ENCODE results near the gene PDE2A.

PDE2A gene

GRCh38 chr11:72704783-72705265 is 30.6 kb upstream of the PDE2A start:
- FAIRE-seq (no peak), DNase-seq (ENCODE audit: low spot score) (no peak)

GRCh38 chr11:72704028-72704782 is 30.0 kb upstream of the PDE2A start:
- FAIRE-seq (no peak), DNase-seq (ENCODE audit: low spot score) (no peak)

- FAIRE-seq (no peak), DNase-seq (ENCODE audit: low spot score) (no peak)
These were observed 29.2 kb upstream of the PDE2A start for GRCh38 chr11:72703267-72704008.

GRCh38 chr11:72702577-72703241 is 28.5 kb upstream of the PDE2A start:
- no peak for FAIRE-seq
- no peak for DNase-seq (ENCODE audit: low spot score)

- no peak for DNase-seq (ENCODE audit: low spot score)
- FAIRE-seq, result no peak
These were observed 27.9 kb upstream of the PDE2A start for GRCh38 chr11:72702096-72702495.

- no peak for FAIRE-seq
- DNase-seq (ENCODE audit: low spot score), result no peak
These were observed 27.2 kb upstream of the PDE2A start for GRCh38 chr11:72701466-72701865.

GRCh38 chr11:72700146-72700545 is 25.9 kb upstream of the PDE2A start:
- DNase-seq (ENCODE audit: low spot score) (peak; percentile 37), FAIRE-seq (no peak)

- no peak for FAIRE-seq
- no peak for DNase-seq (ENCODE audit: low spot score)
These were observed 23.6 kb upstream of the PDE2A start for GRCh38 chr11:72697814-72698213.

GRCh38 chr11:72696866-72697700 is 22.9 kb upstream of the PDE2A start:
- DNase-seq (ENCODE audit: low spot score), result no peak
- FAIRE-seq, result no peak

- no peak for DNase-seq (ENCODE audit: low spot score)
- no peak for FAIRE-seq
These were observed 21.1 kb upstream of the PDE2A start for GRCh38 chr11:72695354-72695753.

- DNase-seq (ENCODE audit: low spot score), result no peak
- peak; percentile 63 for FAIRE-seq
These were observed 19.2 kb upstream of the PDE2A start for GRCh38 chr11:72693271-72693968.

GRCh38 chr11:72692498-72693237 is 18.4 kb upstream of the PDE2A start:
- DNase-seq (ENCODE audit: low spot score), result no peak

GRCh38 chr11:72690166-72690565 is 15.9 kb upstream of the PDE2A start:
- no peak for FAIRE-seq
- DNase-seq (ENCODE audit: low spot score), result no peak

More at GRCh38 chr11:72692498-72693237, 18.4 kb upstream of the PDE2A start:
- FAIRE-seq, result no peak

- no peak for FAIRE-seq
- DNase-seq (ENCODE audit: low spot score), result no peak
These were observed 14.7 kb upstream of the PDE2A start for GRCh38 chr11:72688929-72689328.

GRCh38 chr11:72688486-72688885 is 14.3 kb upstream of the PDE2A start:
- FAIRE-seq (no peak), DNase-seq (ENCODE audit: low spot score) (no peak)

GRCh38 chr11:72687326-72687725 is 13.1 kb upstream of the PDE2A start:
- FAIRE-seq (peak; percentile 27), DNase-seq (ENCODE audit: low spot score) (no peak)

GRCh38 chr11:72686639-72687220 is 12.5 kb upstream of the PDE2A start:
- no peak for FAIRE-seq
- DNase-seq (ENCODE audit: low spot score), result no peak

GRCh38 chr11:72685560-72686480 is 11.6 kb upstream of the PDE2A start:
- no peak for DNase-seq (ENCODE audit: low spot score)
- FAIRE-seq, result no peak

All from urothelium cell line (cell line).